T-helper 17 cell (primary cell): ENCODE measurements around the gene SERPINH1. TPM values are rescaled to one million over a fixed set of nuclear protein-coding genes. Genes with fewer than 3 reads are reported as not detected.

Experiments used
- ATAC-seq: fragments of 150-1000 bp; cut with Tn5 transposase; 2 replicates; pipeline ENCODE4 v1.10.0; 2021; ENCODE audit warnings: mild to moderate bottlenecking, moderate library complexity
- DNase-seq, 3 donors: peaks; one replicate each; pipeline versions ENCODE4 v3.0.0 to v3.0.0-alpha.2; 2020 to 2021
- H3K9me3 ChIP-seq: one replicate; pipeline ENCODE4 v1.7.0; 2013; ENCODE audit warnings: low read length, mild to moderate bottlenecking; ENCODE audit not compliant: control insufficient read depth, poor library complexity, severe bottlenecking
- H3K27ac Mint-ChIP-seq: one replicate; pipeline ENCODE4 v1.8.0; 2022; ENCODE audit warnings: mild to moderate bottlenecking, moderate library complexity, mixed read lengths
- H3K27me3 Mint-ChIP-seq: one replicate; pipeline ENCODE4 v1.8.0; 2022; ENCODE audit warnings: mixed read lengths
- H3K36me3 Mint-ChIP-seq: one replicate; pipeline ENCODE4 v1.8.0; 2022; ENCODE audit warnings: low read depth, mixed read lengths
- H3K4me1 Mint-ChIP-seq: one replicate; pipeline ENCODE4 v1.8.0; 2022; ENCODE audit warnings: mild to moderate bottlenecking, mixed read lengths
- H3K4me3 Mint-ChIP-seq: one replicate; pipeline ENCODE4 v1.8.0; 2022; ENCODE audit warnings: mild to moderate bottlenecking, moderate library complexity, mixed read lengths
- total RNA-seq, 4 donors: library from RNA in 2 of 4; stranded (reverse) in 2 of 4; gene quantifications; one replicate each; pipeline ENCODE4 v1.2.3 and lab custom pipeline; 2022 to 2026

The SERPINH1 gene
- total RNA-seq, 2 donors from 2014 or later = 3.5 to 3.6 TPM

DNA sequence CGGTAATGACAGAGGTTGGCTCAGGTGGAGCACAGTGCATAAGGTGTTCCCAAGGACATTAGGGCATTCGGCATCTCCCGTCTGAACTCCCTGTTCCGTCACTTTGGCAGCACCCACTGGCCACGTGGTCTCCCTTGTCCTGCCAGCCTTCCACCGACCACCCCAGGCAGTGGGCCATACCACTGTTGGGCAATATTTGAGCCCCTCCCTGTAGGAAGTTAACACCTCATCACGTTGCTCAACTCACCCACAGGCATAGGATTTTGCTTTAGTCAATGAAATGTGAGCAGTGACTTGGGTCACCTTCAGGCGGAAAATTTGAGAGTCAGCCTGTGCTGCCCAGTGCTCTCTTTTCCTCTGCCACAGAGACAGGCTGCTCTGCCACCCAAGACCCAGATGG lies 44.0 kb downstream of the SERPINH1 start:
- no peak overlapping the region for H3K27ac Mint-ChIP-seq
- ATAC-seq = no peak

GRCh38 chr11:75611823-75612222 lies 49.8 kb downstream of the SERPINH1 start:
- Mint-ChIP-seq H3K36me3 (peaks cover 3% of the 10 kb centered on the region), H3K4me3 (no peak overlapping the region), H3K27ac (no peak overlapping the region), H3K4me1 (no peaks in the 10 kb centered on the region), H3K27me3 (peaks cover 52% of the 10 kb centered on the region)
- DNase-seq (no peak), ATAC-seq (no peak)
- no peaks in the 10 kb centered on the region for H3K9me3 ChIP-seq

More for the DNA sequence above, 44.0 kb downstream of the SERPINH1 start:
- no peaks in the 10 kb centered on the region for H3K9me3 ChIP-seq
- Mint-ChIP-seq H3K27me3 (peaks cover 69% of the 10 kb centered on the region), H3K4me3 (no peak overlapping the region), H3K36me3 (peaks cover 3% of the 10 kb centered on the region), H3K4me1 (peaks cover 2% of the 10 kb centered on the region)
- DNase-seq = no peak

GRCh38 chr11:75615751-75616150 lies 53.7 kb downstream of the SERPINH1 start:
- H3K36me3 Mint-ChIP-seq = no peaks in the 10 kb centered on the region
- H3K27ac Mint-ChIP-seq = no peak overlapping the region
- no peak for DNase-seq
- no peaks in the 10 kb centered on the region for H3K9me3 ChIP-seq
- no peaks in the 10 kb centered on the region for H3K4me1 Mint-ChIP-seq
- H3K4me3 Mint-ChIP-seq = no peak overlapping the region
- no peak for ATAC-seq
- H3K27me3 Mint-ChIP-seq = peaks cover 35% of the 10 kb centered on the region

GRCh38 chr11:75616281-75616680 lies 54.2 kb downstream of the SERPINH1 start:
- peaks cover 35% of the 10 kb centered on the region for H3K27me3 Mint-ChIP-seq
- no peak overlapping the region for H3K27ac Mint-ChIP-seq
- H3K9me3 ChIP-seq = no peaks in the 10 kb centered on the region
- H3K36me3 Mint-ChIP-seq = no peaks in the 10 kb centered on the region
- ATAC-seq = no peak
- DNase-seq = no peak
- no peaks in the 10 kb centered on the region for H3K4me1 Mint-ChIP-seq
- no peak overlapping the region for H3K4me3 Mint-ChIP-seq

Other genes starting within 250 kb of the SERPINH1 start
- gene ARRB1, start 210.6 kb upstream of the SERPINH1 start, total RNA-seq = 10 to 100 TPM; 26.3 to 39.6 TPM
- 1,000 to 10,000 TPM; 4,448 to 4,546 TPM for gene RPS3, start 162.7 kb upstream of the SERPINH1 start, total RNA-seq
- gene KLHL35, start 129.1 kb upstream of the SERPINH1 start, total RNA-seq = 1 to 10 TPM; 1.3 to 3.1 TPM
- 100 to 1,000 TPM in 1 of 2 donors, 10 to 100 TPM in 1; 77.3 to 108 TPM for gene GDPD5, start 36.3 kb upstream of the SERPINH1 start, total RNA-seq
- under 1 TPM; 0.12 to 0.18 TPM for gene MAP6, start 106.8 kb downstream of the SERPINH1 start, total RNA-seq
- gene MOGAT2, start 155.6 kb downstream of the SERPINH1 start, total RNA-seq = not detected
- gene DGAT2, start 206.5 kb downstream of the SERPINH1 start, total RNA-seq = 1 to 10 TPM in 1 of 2 donors, under 1 TPM in 1; 0.55 to 1.2 TPM